Psoas muscle (tissue), 8 donors: ENCODE results near the gene THPO. TPM values are rescaled to one million over a fixed set of nuclear protein-coding genes. Genes with fewer than 3 reads are reported as not detected.

Experiments used
- ATAC-seq, 4 donors: fragments of 200-7000 bp; cut with Tn5 transposase; one replicate each; pipeline ENCODE4 v1.9.1; 2020; ENCODE audit warnings: moderate library complexity in 3 of 4, mild to moderate bottlenecking in 2 of 4
- DNase-seq, 2 donors: peaks; one replicate each; pipeline ENCODE4 v3.0.0-alpha.2; 2020
- H3K27ac ChIP-seq: fragments of 200-600 bp; one replicate; pipeline ENCODE4 v1.8.0; 2022
- H3K27me3 ChIP-seq, 3 donors: fragments of 200-600 bp in 1 of 3; one replicate each; pipeline versions ENCODE4 v1.6.1 to v1.8.0; 2013 to 2022; ENCODE audit warnings: low read length in 2 of 3, mild to moderate bottlenecking in 2 of 3, moderate library complexity in 1 of 3; ENCODE audit not compliant: insufficient read depth in 3 of 3
- H3K36me3 ChIP-seq, 2 donors: fragments of 200-600 bp in 1 of 2; one replicate each; pipeline versions ENCODE4 v1.6.1 to v1.8.0; 2013 to 2022; ENCODE audit warnings: low read depth in 1 of 2, mild to moderate bottlenecking in 1 of 2, moderate library complexity in 1 of 2; ENCODE audit not compliant: insufficient read depth in 1 of 2
- H3K4me1 ChIP-seq: fragments of 200-600 bp; one replicate; pipeline ENCODE4 v1.8.0; 2022
- H3K4me3 ChIP-seq: fragments of 200-600 bp; one replicate; pipeline ENCODE4 v1.8.0; 2022; ENCODE audit warnings: mild to moderate bottlenecking
- H3K9me3 ChIP-seq: fragments of 200-600 bp; one replicate; pipeline ENCODE4 v1.8.0; 2022
- CTCF ChIP-seq: fragments of 200-600 bp; IDR thresholded peaks from one replicate; pipeline ENCODE4 v1.8.0; 2022; ENCODE audit warnings: antibody characterized with exemption
- WGBS, 3 donors: extraction: QIAGEN DNeasy Blood & Tissue Kit; methylation state at CpG; one replicate each; pipeline versions ENCODE4 v1.1.6 to v1.1.7; 2013; 5-methylcytosine and 5-hydroxymethylcytosine counted together
- intact Hi-C, 2 donors: fragments of 100-400 bp; cut with DNase I; formaldehyde crosslinking; loops; one replicate each; pipeline versions ENCODE4 v1.11.0 to v1.14.2; 2022
- polyA plus RNA-seq, 3 donors: library from polyadenylated mRNA; stranded (reverse); fragments of 200-250 nt; gene quantifications; one replicate each; pipeline ENCODE4 v1.2.3, GENCODE V29; 2013
- total RNA-seq, 4 donors: library from RNA; stranded (reverse); fragmentation: NEBNext Ultra II Directional in 2 of 4; extraction: Animal tissue kit (Norgen Biotek cat#: 25700) in 2 of 4; gene quantifications; one replicate each; pipeline versions ENCODE4 v1.2.1 to v1.2.4, GENCODE V29; 2021 to 2023
- donor health status: healthy with polysubstance abuse.
- donor health status: DM: no; HTN: no; CAD: no; lungs with moderate emphysema.
- donor health status: Bipolar disorder and iron deficiency.
- donor health status: healthy.
- donor health status: DM: yes; HTN: yes; CAD: no.
- donor health status: DM: no; HTN: no; CAD: no.
- donor health status: DM: no; HTN: no; CAD: no.
- donor health status: DM: yes; HTN: yes; CAD: no.

THPO gene
- total and polyA plus RNA-seq, 7 donors = 0.49 to 3.0 (median 0.92) TPM

- H3K4me3 ChIP-seq = no peak overlapping the region
- H3K4me1 ChIP-seq = no peaks in the 10 kb centered on the region
- H3K36me3 ChIP-seq = no peaks in the 10 kb centered on the region
- no peaks in the 10 kb centered on the region for H3K27me3 ChIP-seq
- H3K9me3 ChIP-seq = no peaks in the 10 kb centered on the region
- H3K27ac ChIP-seq = no peak overlapping the region
- DNase-seq (peak; percentile 62 to 71), ATAC-seq (peak; percentile 52 to 76 (median 66))
- peak; percentile 65 for TF ChIP-seq CTCF
- intact Hi-C loops = loop anchor here in 1 of 2 donors (5.0 kb wide), 2 partner anchors 50 to 95 kb away; no protein-coding TSS in a partner anchor
- 50 to 55% (median 54%) methylated on average over 12 to 14 of the region's 14 CpGs for WGBS, 3 donors
Measured at GRCh38 chr3:184417619-184418327, 39.8 kb upstream of the THPO start.

GRCh38 chr3:184415203-184415490, 37.1 kb upstream of the THPO start:
- Histone ChIP-seq H3K9me3 (no peaks in the 10 kb centered on the region), H3K36me3 (no peaks in the 10 kb centered on the region), H3K4me3 (no peak overlapping the region), H3K27me3 (no peaks in the 10 kb centered on the region), H3K4me1 (no peaks in the 10 kb centered on the region), H3K27ac (no peak overlapping the region)
- WGBS, 3 donors = 64 to 75% (median 65%) methylated on average over 4 of the region's 4 CpGs
- ATAC-seq (no peak), DNase-seq (no peak)
- no peak for TF ChIP-seq CTCF
- intact Hi-C loops = loop anchor here in 1 of 2 donors (5.0 kb wide), 2 partner anchors 52 to 97 kb away; no protein-coding TSS in a partner anchor

- H3K4me1 ChIP-seq = no peaks in the 10 kb centered on the region
- no peak for DNase-seq
- H3K36me3 ChIP-seq = no peaks in the 10 kb centered on the region
- H3K4me3 ChIP-seq = no peak overlapping the region
- 74 to 82% (median 79%) methylated on average over 16 of the region's 16 CpGs for WGBS, 3 donors
- no peak for TF ChIP-seq CTCF
- no peaks in the 10 kb centered on the region for H3K27me3 ChIP-seq
- no peak overlapping the region for H3K27ac ChIP-seq
- intact Hi-C loops = loop anchor here in 1 of 2 donors (5.0 kb wide), 2 partner anchors 53 to 98 kb away; no protein-coding TSS in a partner anchor
- no peak for ATAC-seq
- H3K9me3 ChIP-seq = no peaks in the 10 kb centered on the region
Measured at GRCh38 chr3:184414418-184415202, 36.6 kb upstream of the THPO start.

- H3K27me3 ChIP-seq = no peaks in the 10 kb centered on the region
- no peak overlapping the region for H3K4me3 ChIP-seq
- H3K36me3 ChIP-seq = no peaks in the 10 kb centered on the region
- no peak for TF ChIP-seq CTCF
- no peak overlapping the region for H3K27ac ChIP-seq
- H3K4me1 ChIP-seq = no peaks in the 10 kb centered on the region
- no peak for ATAC-seq
- WGBS, 3 donors = 67 to 82% (median 79%) methylated on average over 12 of the region's 12 CpGs
- H3K9me3 ChIP-seq = no peaks in the 10 kb centered on the region
- intact Hi-C loops = no loop called here
- DNase-seq = no peak
Measured at GRCh38 chr3:184409946-184410500, 32.0 kb upstream of the THPO start.
